ENCODE data around the gene GGT7. TPM values are rescaled to one million over a fixed set of nuclear protein-coding genes. Genes with fewer than 3 reads are reported as not detected.
A peak's percentile ranks its signal among the peaks of the same experiment; 100 is the strongest.

GGT7 gene
- total and polyA plus RNA-seq, 9 of the 15 experiments (the other 6 are each of a cell fraction or from before 2014, with no cell fraction given), result 0.04 to 18.3 (median 5.9) TPM

GRCh38 chr20:34874094-34874654 lies 1.5 kb upstream of the GGT7 start (continued):
- TF ChIP-seq PRDM10 (IDR thresholded peaks at IDR 0.05; ENCODE audit: partially characterized antibody), result peak; percentile 10
- TF ChIP-seq CREM (IDR thresholded peaks at IDR 0.05; ENCODE audit: low read depth), result peak; percentile 37; the same call in 1 of the 2 replicates
- 0 out of 2 replicates have a peak, but pooled peaks have one; percentile 46 for TF ChIP-seq MTA3 (IDR thresholded peaks at IDR 0.05; ENCODE audit: borderline replicate concordance)
- TF ChIP-seq TCF7L2 (IDR thresholded peaks at IDR 0.05; ENCODE audit: low read depth, low read length), result 0 out of 2 replicates have a peak, but pooled peaks have one; percentile 7
- no peak for TF ChIP-seq STAT5A (IDR thresholded peaks at IDR 0.05; ENCODE audit: borderline replicate concordance, low read length)
- no peak for TF ChIP-seq ZNF589 (CRISPR knock-in tag; IDR thresholded peaks at IDR 0.05; ENCODE audit: low read depth)
- TF ChIP-seq MAZ (CRISPR knock-in tag; conservative IDR thresholded peaks at IDR 0.05 in 1 of 2, IDR thresholded peaks at IDR 0.05 in 1 of 2), result peak; percentile 19 to 61; a peak in 1 of 4 replicates
- TF ChIP-seq ZNF224 (CRISPR knock-in tag; IDR thresholded peaks at IDR 0.05), result no peak
- 0 out of 2 replicates have a peak, but pooled peaks have one; percentile 2 for TF ChIP-seq ZNF609 (CRISPR knock-in tag; IDR thresholded peaks at IDR 0.05; ENCODE audit: borderline replicate concordance)
- TF ChIP-seq HDGF (IDR thresholded peaks at IDR 0.05), result 0 out of 2 replicates have a peak, but pooled peaks have one; percentile 20
- TF ChIP-seq NFRKB (IDR thresholded peaks at IDR 0.05; ENCODE audit: low read depth), result no peak
- TF ChIP-seq ZNF584 (CRISPR knock-in tag; IDR thresholded peaks at IDR 0.05; ENCODE audit: low read depth), result no peak
- peak; percentile 50; the same call in 1 of the 2 replicates for TF ChIP-seq ZNF592 (IDR thresholded peaks at IDR 0.05)
- 0 out of 4 replicates have a peak, but pooled peaks of 1 of the 2 experiments have one; percentile 47 for TF ChIP-seq RCOR1 (IDR thresholded peaks at IDR 0.05; ENCODE audit: borderline replicate concordance in 1 of 2, low read depth in 2 of 2, low read length in 2 of 2)
- no peak for TF ChIP-seq LEF1 (IDR thresholded peaks at IDR 0.05)
